Suprapubic skin (tissue), 4 donors: Measurements from ENCODE around the gene CENPN. TPM values are rescaled to one million over a fixed set of nuclear protein-coding genes. Genes with fewer than 3 reads are reported as not detected.

ENCODE experiments used
- DNase-seq, 2 donors: peaks; one replicate each; pipeline ENCODE4 v3.0.0-alpha.2; 2019; ENCODE audit warnings: low spot score in 2 of 2
- H3K27ac ChIP-seq: fragments of 200-600 bp; sonication (generic); one replicate; pipeline ENCODE4 v1.5.1; 2019
- H3K27me3 ChIP-seq: fragments of 200-600 bp; sonication (generic); one replicate; pipeline ENCODE4 v1.5.1; 2019
- H3K36me3 ChIP-seq: fragments of 200-600 bp; sonication (generic); one replicate; pipeline ENCODE4 v1.5.1; 2019
- H3K4me1 ChIP-seq: fragments of 200-600 bp; sonication (generic); one replicate; pipeline ENCODE4 v1.5.1; 2019
- H3K4me3 ChIP-seq: fragments of 200-600 bp; sonication (generic); one replicate; pipeline ENCODE4 v1.5.1; 2019; ENCODE audit warnings: mild to moderate bottlenecking
- H3K9me3 ChIP-seq: fragments of 200-600 bp; sonication (generic); one replicate; pipeline ENCODE4 v1.5.1; 2019
- EP300 ChIP-seq: sonication (generic); formaldehyde crosslinking; IDR thresholded peaks from one replicate; pipeline ENCODE4 v1.6.1; 2017; ENCODE audit warnings: antibody characterized with exemption
- POLR2A ChIP-seq, 2 donors: fragments of 450-650 bp; IDR thresholded peaks; one replicate each; pipeline ENCODE4 v1.6.1; 2017; ENCODE audit warnings: antibody characterized with exemption in 2 of 2, mild to moderate bottlenecking in 2 of 2, moderate library complexity in 2 of 2
- POLR2AphosphoS5 ChIP-seq, 3 donors: sonication (generic); formaldehyde crosslinking; IDR thresholded peaks; one replicate each; pipeline ENCODE4 v1.6.1; 2017; ENCODE audit warnings: antibody characterized with exemption in 3 of 3
- WGBS: methylation state at CpG from one replicate; pipeline ENCODE4 v1.1.5; 2018; 5-methylcytosine and 5-hydroxymethylcytosine counted together
- total RNA-seq, 4 donors: library from RNA; depleted of rRNA; stranded (reverse); fragments of >200 nt; gene quantifications; one replicate each; pipeline ENCODE4 v1.1.0, GENCODE V29; 2016
- TF ChIP-seq, protein P1 (sequence below), 2 donors: fragments of 200-600 bp in 1 of 2; fragments of 450-650 bp in 1 of 2; sonication (generic) in 1 of 2; IDR thresholded peaks; one replicate each; pipeline ENCODE4 v1.5.1; 2016 to 2019; ENCODE audit warnings: antibody characterized with exemption in 2 of 2, mild to moderate bottlenecking in 1 of 2, moderate library complexity in 1 of 2

The CENPN gene
- total RNA-seq, 4 donors from 2014 or later, result 2.5 to 7.6 (median 5.5) TPM

DNA sequence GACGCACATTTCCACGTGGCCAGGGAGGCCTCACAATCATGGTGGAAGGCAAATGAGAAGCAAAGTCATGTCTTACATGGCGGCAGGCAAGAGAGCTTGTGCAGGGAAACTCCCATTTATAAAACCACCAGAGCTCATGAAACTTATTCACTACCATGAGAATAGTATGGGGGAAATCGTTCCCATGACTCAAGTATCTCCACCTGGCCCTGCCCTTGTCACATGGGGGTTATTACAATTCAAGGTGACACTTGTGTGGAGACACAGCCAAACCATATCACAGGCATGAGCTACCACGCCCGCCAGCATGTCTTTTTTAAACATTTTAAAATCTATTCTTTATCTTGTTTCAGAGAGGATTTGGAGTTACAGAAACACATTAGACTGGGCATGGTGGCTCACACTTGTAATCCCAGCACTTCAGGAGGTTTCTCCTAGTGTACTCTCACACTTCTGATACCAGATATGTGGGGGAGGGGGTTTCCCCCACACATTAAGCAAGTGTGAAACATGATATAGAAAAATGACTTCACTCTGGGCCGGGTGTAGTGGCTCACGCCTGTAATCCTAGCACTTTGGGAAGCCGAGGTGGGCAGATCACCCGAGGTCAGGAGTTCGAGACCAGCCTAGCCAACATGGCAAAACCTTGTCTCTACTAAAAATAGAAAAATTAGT is 23.1 kb downstream of the CENPN start:
- no peaks in the 10 kb centered on the region for H3K27me3 ChIP-seq
- 96% methylated on average over 11 of the region's 11 CpGs for WGBS
- no peak overlapping the region for H3K27ac ChIP-seq
- no peaks in the 10 kb centered on the region for H3K4me1 ChIP-seq
- H3K9me3 ChIP-seq, result no peaks in the 10 kb centered on the region
- H3K4me3 ChIP-seq, result no peak overlapping the region
- peaks cover 4% of the 10 kb centered on the region for H3K36me3 ChIP-seq
- TF ChIP-seq EP300, result no peak
- TF ChIP-seq, protein P1, sequence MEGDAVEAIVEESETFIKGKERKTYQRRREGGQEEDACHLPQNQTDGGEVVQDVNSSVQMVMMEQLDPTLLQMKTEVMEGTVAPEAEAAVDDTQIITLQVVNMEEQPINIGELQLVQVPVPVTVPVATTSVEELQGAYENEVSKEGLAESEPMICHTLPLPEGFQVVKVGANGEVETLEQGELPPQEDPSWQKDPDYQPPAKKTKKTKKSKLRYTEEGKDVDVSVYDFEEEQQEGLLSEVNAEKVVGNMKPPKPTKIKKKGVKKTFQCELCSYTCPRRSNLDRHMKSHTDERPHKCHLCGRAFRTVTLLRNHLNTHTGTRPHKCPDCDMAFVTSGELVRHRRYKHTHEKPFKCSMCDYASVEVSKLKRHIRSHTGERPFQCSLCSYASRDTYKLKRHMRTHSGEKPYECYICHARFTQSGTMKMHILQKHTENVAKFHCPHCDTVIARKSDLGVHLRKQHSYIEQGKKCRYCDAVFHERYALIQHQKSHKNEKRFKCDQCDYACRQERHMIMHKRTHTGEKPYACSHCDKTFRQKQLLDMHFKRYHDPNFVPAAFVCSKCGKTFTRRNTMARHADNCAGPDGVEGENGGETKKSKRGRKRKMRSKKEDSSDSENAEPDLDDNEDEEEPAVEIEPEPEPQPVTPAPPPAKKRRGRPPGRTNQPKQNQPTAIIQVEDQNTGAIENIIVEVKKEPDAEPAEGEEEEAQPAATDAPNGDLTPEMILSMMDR (IDR thresholded peaks at IDR 0.05), result no peak
- no peak for TF ChIP-seq POLR2A (IDR thresholded peaks at IDR 0.05)
- no peak for TF ChIP-seq POLR2AphosphoS5 (IDR thresholded peaks at IDR 0.05)
- no peak for DNase-seq

DNA sequence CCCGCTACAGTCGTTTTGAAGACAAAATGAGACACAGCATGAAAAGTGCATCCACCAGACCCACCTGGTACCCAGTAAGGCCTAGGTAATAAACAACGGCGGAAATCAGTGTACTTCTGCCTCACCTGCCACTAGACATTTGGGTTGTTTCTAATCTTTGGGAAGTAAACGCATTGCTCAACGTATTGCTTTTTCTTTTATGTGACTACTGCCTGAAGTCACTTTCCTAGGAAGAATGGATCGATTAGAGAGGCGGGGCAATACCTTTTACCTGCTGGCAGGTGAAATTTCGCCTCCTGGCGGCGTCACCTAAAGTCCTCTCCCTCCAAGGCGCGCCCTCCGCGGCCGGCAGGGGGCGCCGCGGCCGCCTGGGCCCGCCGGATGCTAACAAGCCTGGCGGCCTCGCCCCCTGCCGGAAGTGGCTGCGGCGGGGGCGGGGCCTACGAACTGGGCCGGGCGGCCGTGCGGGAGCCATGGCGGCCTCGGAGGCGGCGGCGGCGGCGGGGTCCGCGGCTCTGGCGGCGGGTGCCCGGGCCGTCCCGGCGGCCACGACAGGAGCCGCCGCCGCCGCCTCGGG is 28.5 kb downstream of the CENPN start, which contains the start of gene ATMIN:
ATMIN (plus strand) TSS at position 445 of the 577 bp plus-strand sequence; CDS start at position 474, 29 bp downstream.
- no peaks in the 10 kb centered on the region for H3K9me3 ChIP-seq
- peak; percentile 84 to 85 for DNase-seq
- no peak for TF ChIP-seq POLR2AphosphoS5 (IDR thresholded peaks at IDR 0.05)
- TF ChIP-seq, protein P1 (IDR thresholded peaks at IDR 0.05), result peak; percentile 96 to 97
- peak in 1 of 2 donors; percentile 10 for TF ChIP-seq POLR2A (IDR thresholded peaks at IDR 0.05)
- H3K27me3 ChIP-seq, result no peaks in the 10 kb centered on the region
- H3K36me3 ChIP-seq, result peaks cover 6% of the 10 kb centered on the region
- 12% methylated on average over 22 of the region's 54 CpGs for WGBS
- peak within 1 kb of the TSS; percentile 84 for H3K27ac ChIP-seq
- peak within 1 kb of the TSS; percentile 72 for H3K4me3 ChIP-seq
- H3K4me1 ChIP-seq, result peaks cover 20% of the 10 kb centered on the region

DNA sequence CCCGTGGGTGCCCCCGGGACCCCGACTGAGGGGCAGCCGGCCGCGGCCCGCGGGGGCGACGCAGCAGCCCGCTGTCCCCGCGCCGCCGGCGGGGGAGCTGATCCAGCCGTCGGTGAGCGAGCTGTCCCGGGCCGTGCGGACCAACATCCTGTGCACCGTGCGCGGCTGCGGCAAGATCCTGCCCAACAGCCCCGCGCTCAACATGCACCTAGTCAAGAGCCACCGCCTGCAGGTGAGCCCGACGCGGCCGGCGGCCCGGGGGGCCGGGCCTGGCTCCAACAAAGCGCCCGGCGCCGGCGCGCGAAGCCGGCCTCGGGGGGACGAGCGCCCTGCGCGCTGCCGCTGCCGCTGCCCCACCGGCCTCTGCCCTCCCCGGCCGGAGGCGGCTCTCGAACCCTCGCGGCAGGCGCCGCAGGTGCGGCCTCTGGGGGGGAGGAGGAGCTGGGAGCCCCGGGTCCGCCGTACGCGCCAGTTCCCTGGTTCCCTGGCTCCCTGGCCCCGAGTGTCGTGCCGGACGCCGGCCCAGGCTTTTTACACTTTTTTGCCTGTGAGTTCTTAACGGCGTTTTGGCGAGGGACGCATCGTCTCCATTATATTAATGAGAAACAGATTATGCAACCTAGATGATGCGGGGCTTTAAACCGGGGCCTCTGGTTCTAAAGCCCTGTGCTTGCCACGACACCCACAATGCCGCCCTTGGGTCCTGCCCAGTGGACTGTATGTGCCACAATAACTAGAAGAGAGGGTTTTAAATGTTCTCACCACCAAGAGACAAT is 29.1 kb downstream of the CENPN start:
- DNase-seq, result peak in 1 of 2 donors; percentile 62
- WGBS, result 2% methylated on average over 14 of the region's 80 CpGs
- Histone ChIP-seq H3K4me1 (peaks cover 20% of the 10 kb centered on the region), H3K9me3 (no peaks in the 10 kb centered on the region), H3K36me3 (peaks cover 10% of the 10 kb centered on the region), H3K4me3 (peak overlapping the region; percentile 72), H3K27me3 (no peaks in the 10 kb centered on the region), H3K27ac (peak overlapping the region; percentile 84)
- TF ChIP-seq POLR2A (IDR thresholded peaks at IDR 0.05) (peak in 1 of 2 donors; percentile 3), POLR2AphosphoS5 (IDR thresholded peaks at IDR 0.05) (no peak)

DNA sequence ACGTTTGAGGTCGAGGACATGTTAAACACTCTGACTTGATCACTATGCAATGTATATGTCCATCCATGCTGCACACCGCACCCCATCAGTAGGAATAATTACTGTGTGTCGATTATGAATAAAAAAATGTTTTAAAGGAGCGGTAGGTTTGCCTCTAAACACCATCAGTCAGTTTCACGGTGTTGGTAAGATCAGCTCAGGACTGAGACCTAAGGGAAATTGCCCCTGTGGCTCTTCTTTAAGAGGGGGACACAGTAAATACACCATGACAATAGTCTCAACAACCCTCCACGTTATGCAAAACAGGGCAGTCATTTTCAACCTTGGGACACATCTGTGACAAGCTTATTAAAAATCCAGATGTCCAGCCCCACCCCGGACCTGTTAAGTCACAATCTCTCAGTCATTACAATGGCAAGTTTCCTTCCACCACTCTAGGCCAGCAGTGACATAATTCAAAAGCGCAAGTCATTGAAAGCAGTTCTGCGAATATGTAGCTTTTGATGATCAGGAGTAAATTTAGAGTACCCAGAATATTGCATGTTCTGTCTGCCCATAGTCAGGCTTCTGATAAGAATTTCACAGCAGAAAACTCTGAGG is 29.8 kb downstream of the CENPN start:
- 19% methylated on average over 10 of the region's 10 CpGs for WGBS

DNA sequence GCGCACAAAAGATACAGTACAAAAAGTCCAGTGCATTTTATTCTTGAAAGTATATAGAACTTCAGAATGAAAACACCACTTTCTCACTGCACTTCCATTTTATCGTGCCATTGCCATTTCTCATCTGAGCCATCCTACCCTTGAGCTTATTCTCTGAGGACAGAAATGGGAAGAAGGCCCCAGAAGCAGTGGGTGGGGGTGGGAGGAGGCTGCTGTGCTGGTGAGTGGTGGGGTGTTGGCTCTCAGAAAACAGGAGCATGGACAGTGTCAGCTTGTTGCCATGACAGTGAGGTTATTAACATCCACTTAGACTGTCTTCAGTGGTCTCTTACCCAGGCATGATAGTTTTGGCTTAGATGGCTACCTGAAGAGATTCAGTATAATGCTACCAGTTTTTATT is 33.1 kb downstream of the CENPN start:
- TF ChIP-seq, protein P1 (IDR thresholded peaks at IDR 0.05), result no peak
- no peak for TF ChIP-seq EP300
- no peak for TF ChIP-seq POLR2A (IDR thresholded peaks at IDR 0.05)
- no peak for TF ChIP-seq POLR2AphosphoS5 (IDR thresholded peaks at IDR 0.05)
- peaks cover 50% of the 10 kb centered on the region for H3K36me3 ChIP-seq
- WGBS, result 96% methylated on average over 2 of the region's 2 CpGs

More for the DNA sequence above, 29.8 kb downstream of the CENPN start:
- no peak for TF ChIP-seq POLR2A (IDR thresholded peaks at IDR 0.05)
- TF ChIP-seq, protein P1 (IDR thresholded peaks at IDR 0.05), result no peak
- no peak for TF ChIP-seq POLR2AphosphoS5 (IDR thresholded peaks at IDR 0.05)
- no peak for TF ChIP-seq EP300
- Histone ChIP-seq H3K9me3 (no peaks in the 10 kb centered on the region), H3K4me3 (peak overlapping the region; percentile 72), H3K27me3 (no peaks in the 10 kb centered on the region), H3K27ac (peak overlapping the region; percentile 84), H3K4me1 (peaks cover 20% of the 10 kb centered on the region), H3K36me3 (peaks cover 17% of the 10 kb centered on the region)
- DNase-seq, result no peak

More for the DNA sequence above, 33.1 kb downstream of the CENPN start:
- Histone ChIP-seq H3K27ac (no peak overlapping the region), H3K9me3 (no peaks in the 10 kb centered on the region), H3K4me3 (no peak overlapping the region), H3K27me3 (no peaks in the 10 kb centered on the region), H3K4me1 (peaks cover 20% of the 10 kb centered on the region)
- DNase-seq, result no peak
